Activated T-helper 2 cell treated with anti-CD3 and anti-CD28 coated beads, Interferon-gamma antibody, Interleukin-2, Interleukin-4, amounts not matched to agents 10 μg/mL and 5 μg/mL and 100 μg/mL, durations not matched to agents 14 hours and 24 hours and 36 hours (primary cell): ENCODE measurements around the gene COG3. TPM values are rescaled to one million over a fixed set of nuclear protein-coding genes. Genes with fewer than 3 reads are reported as not detected.

Source experiments
- DNase-seq: peaks from one replicate; pipeline ENCODE4 v3.0.0; 2021; ENCODE audit warnings: low spot score
- H3K27ac Mint-ChIP-seq: one replicate; pipeline ENCODE4 v1.8.0; 2021; ENCODE audit warnings: mixed read lengths
- H3K27me3 Mint-ChIP-seq: one replicate; pipeline ENCODE4 v1.8.0; 2021; ENCODE audit warnings: low read depth, mixed read lengths
- H3K36me3 Mint-ChIP-seq: one replicate; pipeline ENCODE4 v1.8.0; 2021; ENCODE audit warnings: low read depth, mixed read lengths
- H3K4me1 Mint-ChIP-seq: one replicate; pipeline ENCODE4 v1.8.0; 2021; ENCODE audit warnings: low read depth, mixed read lengths
- H3K4me3 Mint-ChIP-seq: one replicate; pipeline ENCODE4 v1.8.0; 2021; ENCODE audit warnings: low read depth, mild to moderate bottlenecking, moderate library complexity, mixed read lengths
- H3K9me3 Mint-ChIP-seq: one replicate; pipeline ENCODE4 v1.8.0; 2021; ENCODE audit warnings: mixed read lengths
- intact Hi-C: fragments of 100-400 bp; cut with micrococcal nuclease; formaldehyde crosslinking; loops from one replicate; pipeline ENCODE4 v1.15.1; 2023
- total RNA-seq: library from RNA; stranded (reverse); gene quantifications from 2 replicates; pipeline ENCODE4 v1.2.3, GENCODE V29; 2022

Gene COG3
- total RNA-seq, 1 donor from 2014 or later, result 21.3 TPM

GRCh38 chr13:45436332-45436731 lies 28.4 kb upstream of the COG3 start:
- Mint-ChIP-seq H3K4me1 (no peaks in the 10 kb centered on the region), H3K36me3 (no peaks in the 10 kb centered on the region), H3K27me3 (no peaks in the 10 kb centered on the region), H3K27ac (no peak overlapping the region), H3K4me3 (no peak overlapping the region), H3K9me3 (no peaks in the 10 kb centered on the region)
- DNase-seq, result no peak
- intact Hi-C loops, result no loop called here

- Mint-ChIP-seq H3K4me1 (peaks cover 5% of the 10 kb centered on the region), H3K9me3 (no peaks in the 10 kb centered on the region), H3K36me3 (no peaks in the 10 kb centered on the region), H3K27ac (no peak overlapping the region), H3K27me3 (peaks cover 1% of the 10 kb centered on the region), H3K4me3 (no peak overlapping the region)
- intact Hi-C loops, result no loop called here
- no peak for DNase-seq
Observed at GRCh38 chr13:45436953-45437352, 27.8 kb upstream of the COG3 start.

GRCh38 chr13:45437947-45438346 lies 26.8 kb upstream of the COG3 start:
- Mint-ChIP-seq H3K9me3 (no peaks in the 10 kb centered on the region), H3K27me3 (peaks cover 3% of the 10 kb centered on the region), H3K36me3 (no peaks in the 10 kb centered on the region), H3K4me1 (peaks cover 8% of the 10 kb centered on the region), H3K4me3 (no peak overlapping the region), H3K27ac (no peak overlapping the region)
- intact Hi-C loops, result no loop called here
- no peak for DNase-seq

- Mint-ChIP-seq H3K36me3 (no peaks in the 10 kb centered on the region), H3K9me3 (no peaks in the 10 kb centered on the region), H3K4me1 (peaks cover 8% of the 10 kb centered on the region), H3K27me3 (peaks cover 7% of the 10 kb centered on the region), H3K27ac (no peak overlapping the region), H3K4me3 (no peak overlapping the region)
- intact Hi-C loops, result no loop called here
- DNase-seq, result no peak
Observed at GRCh38 chr13:45439008-45439407, 25.7 kb upstream of the COG3 start.

- H3K9me3 Mint-ChIP-seq, result no peaks in the 10 kb centered on the region
- no peak for DNase-seq
- H3K27ac Mint-ChIP-seq, result no peak overlapping the region
- intact Hi-C loops, result loop anchor here (2.0 kb wide), 1 partner anchor 43 kb away; no protein-coding TSS in a partner anchor
- no peaks in the 10 kb centered on the region for H3K36me3 Mint-ChIP-seq
- H3K4me3 Mint-ChIP-seq, result no peak overlapping the region
- peaks cover 11% of the 10 kb centered on the region for H3K27me3 Mint-ChIP-seq
- H3K4me1 Mint-ChIP-seq, result peaks cover 8% of the 10 kb centered on the region
Observed at GRCh38 chr13:45439781-45440462, 24.8 kb upstream of the COG3 start.

GRCh38 chr13:45441633-45442032 lies 23.1 kb upstream of the COG3 start:
- no peak for DNase-seq
- intact Hi-C loops, result loop anchor here (2.0 kb wide), 1 partner anchor 45 kb away; no protein-coding TSS in a partner anchor
- no peaks in the 10 kb centered on the region for H3K9me3 Mint-ChIP-seq
- peak overlapping the region; percentile 20 for H3K27ac Mint-ChIP-seq
- no peaks in the 10 kb centered on the region for H3K36me3 Mint-ChIP-seq
- no peak overlapping the region for H3K4me3 Mint-ChIP-seq
- H3K4me1 Mint-ChIP-seq, result peaks cover 8% of the 10 kb centered on the region
- peaks cover 18% of the 10 kb centered on the region for H3K27me3 Mint-ChIP-seq

GRCh38 chr13:45445053-45445452 lies 19.7 kb upstream of the COG3 start:
- no peak for DNase-seq
- no peaks in the 10 kb centered on the region for H3K9me3 Mint-ChIP-seq
- no peak overlapping the region for H3K4me3 Mint-ChIP-seq
- H3K27ac Mint-ChIP-seq, result no peak overlapping the region
- H3K4me1 Mint-ChIP-seq, result peaks cover 8% of the 10 kb centered on the region
- no peaks in the 10 kb centered on the region for H3K36me3 Mint-ChIP-seq
- H3K27me3 Mint-ChIP-seq, result peaks cover 30% of the 10 kb centered on the region
- intact Hi-C loops, result no loop called here

GRCh38 chr13:45446181-45446580 lies 18.6 kb upstream of the COG3 start:
- Mint-ChIP-seq H3K27me3 (peaks cover 32% of the 10 kb centered on the region), H3K36me3 (no peaks in the 10 kb centered on the region)

GRCh38 chr13:45447050-45447661 lies 17.6 kb upstream of the COG3 start:
- Mint-ChIP-seq H3K9me3 (no peaks in the 10 kb centered on the region), H3K4me1 (peaks cover under 1% of the 10 kb centered on the region), H3K36me3 (no peaks in the 10 kb centered on the region), H3K27ac (no peak overlapping the region), H3K4me3 (no peak overlapping the region), H3K27me3 (peaks cover 29% of the 10 kb centered on the region)
- no peak for DNase-seq
- intact Hi-C loops, result no loop called here

More at GRCh38 chr13:45446181-45446580, 18.6 kb upstream of the COG3 start:
- no peaks in the 10 kb centered on the region for H3K9me3 Mint-ChIP-seq
- no peak overlapping the region for H3K27ac Mint-ChIP-seq
- no peak for DNase-seq
- intact Hi-C loops, result no loop called here
- H3K4me3 Mint-ChIP-seq, result no peak overlapping the region
- H3K4me1 Mint-ChIP-seq, result peaks cover 8% of the 10 kb centered on the region

- H3K9me3 Mint-ChIP-seq, result no peaks in the 10 kb centered on the region
Observed at GRCh38 chr13:45448965-45449559, 15.7 kb upstream of the COG3 start.

GRCh38 chr13:45451282-45451681 lies 13.5 kb upstream of the COG3 start:
- Mint-ChIP-seq H3K4me1 (no peaks in the 10 kb centered on the region), H3K36me3 (no peaks in the 10 kb centered on the region), H3K27me3 (peaks cover 13% of the 10 kb centered on the region), H3K27ac (no peak overlapping the region), H3K9me3 (peaks cover 11% of the 10 kb centered on the region), H3K4me3 (no peak overlapping the region)
- no peak for DNase-seq
- intact Hi-C loops, result no loop called here

More at GRCh38 chr13:45448965-45449559, 15.7 kb upstream of the COG3 start:
- H3K27me3 Mint-ChIP-seq, result peaks cover 25% of the 10 kb centered on the region
- no peaks in the 10 kb centered on the region for H3K36me3 Mint-ChIP-seq
- no peak overlapping the region for H3K4me3 Mint-ChIP-seq
- H3K4me1 Mint-ChIP-seq, result no peaks in the 10 kb centered on the region
- DNase-seq, result no peak
- no peak overlapping the region for H3K27ac Mint-ChIP-seq
- intact Hi-C loops, result no loop called here

- Mint-ChIP-seq H3K9me3 (peaks cover 37% of the 10 kb centered on the region), H3K4me3 (no peak overlapping the region), H3K27me3 (peaks cover 3% of the 10 kb centered on the region), H3K4me1 (no peaks in the 10 kb centered on the region), H3K27ac (no peak overlapping the region), H3K36me3 (no peaks in the 10 kb centered on the region)
- intact Hi-C loops, result no loop called here
- DNase-seq, result no peak
Observed at GRCh38 chr13:45454204-45454603, 10.5 kb upstream of the COG3 start.
